Natural killer cell (primary cell): ENCODE measurements around the gene RLN3. TPM values are rescaled to one million over a fixed set of nuclear protein-coding genes. Genes with fewer than 3 reads are reported as not detected.

Experiments
- ATAC-seq, 3 donors: fragments of 150-1000 bp in 2 of 3; fragments of 200-7000 bp in 1 of 3; cut with Tn5 transposase; 1 replicate in 1 of 3; 2 replicates in 2 of 3; pipeline ENCODE4 v1.10.0; 2021; ENCODE audit warnings: mild to moderate bottlenecking in 2 of 3, moderate library complexity in 2 of 3
- DNase-seq, 2 donors: peaks; one replicate each; pipeline versions ENCODE4 v3.0.0 to v3.0.0-alpha.2; 2013 to 2021; ENCODE audit warnings: mixed read lengths in 1 of 2
- H3K27ac ChIP-seq: one replicate; pipeline ENCODE4 v1.5.1; 2013; ENCODE audit warnings: mild to moderate bottlenecking, low read length
- H3K27me3 ChIP-seq: one replicate; pipeline ENCODE4 v1.6.1; 2013; ENCODE audit warnings: low read length; ENCODE audit not compliant: control insufficient read depth, insufficient read depth
- H3K36me3 ChIP-seq: one replicate; pipeline ENCODE4 v1.6.1; 2013; ENCODE audit warnings: low read length; ENCODE audit not compliant: control insufficient read depth, insufficient read depth
- H3K4me1 ChIP-seq: one replicate; pipeline ENCODE4 v1.6.1; 2013; ENCODE audit warnings: low read length; ENCODE audit not compliant: control insufficient read depth, insufficient read depth
- H3K4me3 ChIP-seq: one replicate; pipeline ENCODE4 v1.5.1; 2013; ENCODE audit warnings: low read length
- H3K9me3 ChIP-seq: one replicate; pipeline ENCODE4 v1.6.1; 2013; ENCODE audit warnings: low read length; ENCODE audit not compliant: control insufficient read depth, insufficient read depth
- H3K27ac Mint-ChIP-seq, 2 donors: one replicate each; pipeline ENCODE4 v1.8.0; 2022; ENCODE audit warnings: mild to moderate bottlenecking in 2 of 2, mixed read lengths in 2 of 2, moderate library complexity in 1 of 2
- H3K27me3 Mint-ChIP-seq, 2 donors: one replicate each; pipeline ENCODE4 v1.8.0; 2022; ENCODE audit warnings: low read depth in 2 of 2, mixed read lengths in 2 of 2
- H3K36me3 Mint-ChIP-seq: one replicate; pipeline ENCODE4 v1.8.0; 2022; ENCODE audit warnings: mixed read lengths
- H3K4me1 Mint-ChIP-seq, 2 donors: one replicate each; pipeline ENCODE4 v1.8.0; 2022; ENCODE audit warnings: mixed read lengths in 2 of 2
- H3K4me3 Mint-ChIP-seq: one replicate; pipeline ENCODE4 v1.8.0; 2022; ENCODE audit warnings: mild to moderate bottlenecking, moderate library complexity, mixed read lengths
- H3K9me3 Mint-ChIP-seq, 2 donors: one replicate each; pipeline ENCODE4 v1.8.0; 2022; ENCODE audit warnings: mixed read lengths in 2 of 2
- WGBS: methylation state at CpG from one replicate; pipeline ENCODE4 v1.1.7; 2013; ENCODE audit warnings: missing lambda C conversion rate; ENCODE audit not compliant: insufficient coverage; 5-methylcytosine and 5-hydroxymethylcytosine counted together
- intact Hi-C: fragments of 100-400 bp; cut with micrococcal nuclease; formaldehyde crosslinking; loops from one replicate; pipeline ENCODE4 v1.14.2; 2022
- total RNA-seq, 4 donors: library from RNA; stranded (reverse); fragments of 120-200 nt in 1 of 4; gene quantifications; one replicate each; pipeline versions ENCODE4 v1.2.3 to v1.2.4, GENCODE V29; 2013 to 2022
- TF ChIP-seq, protein P1 (sequence below): fragments of 200-600 bp; IDR thresholded peaks from one replicate; pipeline ENCODE4 v1.8.0; 2022; ENCODE audit warnings: antibody characterized with exemption

Gene RLN3
- total RNA-seq, 3 donors from 2014 or later (not counting 1 experiment from before 2014, with no cell fraction given), result not detected

DNA sequence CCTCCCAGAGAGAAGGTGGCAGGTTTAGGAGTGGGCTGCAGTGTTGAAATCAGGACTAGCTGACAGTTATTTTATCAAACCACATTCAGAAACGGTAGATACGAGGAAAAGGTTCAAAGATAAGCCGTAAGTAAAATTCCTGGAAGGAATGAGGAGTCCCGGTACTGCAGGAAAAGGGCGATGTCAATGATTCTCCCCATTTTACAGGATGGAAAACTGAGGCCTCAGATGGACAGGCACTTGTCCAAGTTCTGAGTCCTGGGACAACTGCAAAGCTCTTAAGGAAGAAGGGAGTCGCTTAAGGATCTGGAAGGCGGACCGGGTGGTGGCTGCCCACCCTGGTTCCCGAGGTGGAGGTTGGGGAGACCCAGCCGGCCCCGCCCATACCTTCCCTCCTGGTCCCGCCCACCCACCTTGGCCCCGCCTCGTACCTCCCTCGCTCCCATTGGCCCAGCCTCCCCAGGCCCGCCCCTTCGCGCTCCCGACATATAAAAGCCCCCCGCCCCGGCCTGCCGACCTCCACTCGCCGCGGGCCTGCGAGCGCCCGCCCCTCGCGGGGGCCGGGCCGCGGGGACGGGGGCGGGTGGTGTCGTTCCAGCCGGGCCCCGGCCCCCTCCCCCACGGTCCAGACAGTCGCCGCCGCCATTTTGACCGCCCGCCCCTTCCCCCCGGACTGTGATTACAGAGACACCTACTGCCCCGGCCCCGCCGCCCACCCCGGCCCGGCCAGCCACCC is 22.4 kb upstream of the RLN3 start:
- H3K27me3 Mint-ChIP-seq, result no peaks in the 10 kb centered on the region
- DNase-seq, result peak; percentile 90 to 95
- intact Hi-C loops, result loop anchor here (1.0 to 5.0 kb wide), 4 partner anchors 19 to 75 kb away; partner anchors contain the start of gene DCAF15
- H3K36me3 ChIP-seq, result no peaks in the 10 kb centered on the region
- peak overlapping the region; percentile 99 for H3K27ac ChIP-seq
- peaks cover 55% of the 10 kb centered on the region for H3K4me1 ChIP-seq
- peak overlapping the region; percentile 99 for H3K27ac Mint-ChIP-seq
- peak; percentile 58 to 76 (median 66) for ATAC-seq
- no peaks in the 10 kb centered on the region for H3K9me3 Mint-ChIP-seq
- 3% methylated on average over 50 of the region's 50 CpGs for WGBS
- H3K9me3 ChIP-seq, result no peaks in the 10 kb centered on the region
- H3K4me1 Mint-ChIP-seq, result peaks cover 32 to 48% of the 10 kb centered on the region in 2 donors
- H3K4me3 Mint-ChIP-seq, result peak overlapping the region; percentile 95
- TF ChIP-seq, protein P1, sequence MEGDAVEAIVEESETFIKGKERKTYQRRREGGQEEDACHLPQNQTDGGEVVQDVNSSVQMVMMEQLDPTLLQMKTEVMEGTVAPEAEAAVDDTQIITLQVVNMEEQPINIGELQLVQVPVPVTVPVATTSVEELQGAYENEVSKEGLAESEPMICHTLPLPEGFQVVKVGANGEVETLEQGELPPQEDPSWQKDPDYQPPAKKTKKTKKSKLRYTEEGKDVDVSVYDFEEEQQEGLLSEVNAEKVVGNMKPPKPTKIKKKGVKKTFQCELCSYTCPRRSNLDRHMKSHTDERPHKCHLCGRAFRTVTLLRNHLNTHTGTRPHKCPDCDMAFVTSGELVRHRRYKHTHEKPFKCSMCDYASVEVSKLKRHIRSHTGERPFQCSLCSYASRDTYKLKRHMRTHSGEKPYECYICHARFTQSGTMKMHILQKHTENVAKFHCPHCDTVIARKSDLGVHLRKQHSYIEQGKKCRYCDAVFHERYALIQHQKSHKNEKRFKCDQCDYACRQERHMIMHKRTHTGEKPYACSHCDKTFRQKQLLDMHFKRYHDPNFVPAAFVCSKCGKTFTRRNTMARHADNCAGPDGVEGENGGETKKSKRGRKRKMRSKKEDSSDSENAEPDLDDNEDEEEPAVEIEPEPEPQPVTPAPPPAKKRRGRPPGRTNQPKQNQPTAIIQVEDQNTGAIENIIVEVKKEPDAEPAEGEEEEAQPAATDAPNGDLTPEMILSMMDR, result no peak
- H3K27me3 ChIP-seq, result no peaks in the 10 kb centered on the region
- H3K36me3 Mint-ChIP-seq, result no peaks in the 10 kb centered on the region
- peak overlapping the region; percentile 77 for H3K4me3 ChIP-seq

DNA sequence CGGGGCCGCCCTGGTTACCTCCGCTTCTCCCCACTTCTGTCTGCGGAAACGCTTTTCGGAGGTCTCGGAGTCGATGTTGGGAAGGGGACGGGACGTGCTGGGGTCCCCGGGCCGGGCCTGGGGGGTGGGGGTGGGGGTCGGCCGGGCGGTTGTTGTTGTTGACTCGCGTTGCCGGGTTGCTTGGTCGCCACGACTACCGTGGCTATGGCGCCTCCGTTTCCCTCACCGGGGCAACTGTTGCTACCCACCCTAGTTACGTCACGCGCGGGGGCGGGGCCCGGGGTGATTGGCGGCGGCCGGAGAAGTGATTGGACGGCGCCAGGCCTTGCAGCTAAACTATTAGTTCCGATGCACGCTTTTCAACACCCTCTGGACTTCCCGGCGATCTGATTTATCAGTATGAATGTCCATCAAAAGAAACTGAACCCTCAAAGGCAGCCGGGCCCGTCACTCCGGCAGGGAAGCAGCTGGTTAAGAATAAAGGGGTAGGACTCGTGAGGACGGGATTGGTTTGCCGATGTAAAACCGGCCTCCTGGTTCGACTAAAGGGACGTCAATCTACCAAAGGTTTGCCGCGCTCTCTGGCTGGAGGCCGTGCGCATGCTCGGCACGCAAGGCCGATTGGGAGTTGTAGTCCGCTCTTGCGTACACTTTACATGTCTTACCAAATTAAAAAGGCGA is 21.7 kb upstream of the RLN3 start, which contains the start of gene RFX1:
Gene RFX1, minus strand, starts transcription at position 236 of the 681 bp plus-strand sequence. CDS start 12,477 bp downstream, outside the sequence.
- H3K27me3 Mint-ChIP-seq, result no peaks in the 10 kb centered on the region
- no peaks in the 10 kb centered on the region for H3K36me3 Mint-ChIP-seq
- WGBS, result under 1% methylated on average over 58 of the region's 58 CpGs
- Histone ChIP-seq H3K27ac (peak within 1 kb of the TSS; percentile 99), H3K4me3 (peak within 1 kb of the TSS; percentile 77), H3K4me1 (peaks cover 48% of the 10 kb centered on the region), H3K36me3 (no peaks in the 10 kb centered on the region), H3K9me3 (no peaks in the 10 kb centered on the region), H3K27me3 (no peaks in the 10 kb centered on the region)
- TF ChIP-seq, protein P1, result no peak
- intact Hi-C loops, result loop anchor here (1.0 to 5.0 kb wide), 4 partner anchors 20 to 75 kb away; partner anchors contain the start of gene DCAF15
- peak within 1 kb of the TSS; percentile 99 for H3K27ac Mint-ChIP-seq
- ATAC-seq (peak; percentile 66 to 85 (median 74)), DNase-seq (peak; percentile 99 to 100)
- H3K4me1 Mint-ChIP-seq, result peaks cover 32 to 45% of the 10 kb centered on the region in 2 donors
- H3K4me3 Mint-ChIP-seq, result peak within 1 kb of the TSS; percentile 95
- no peaks in the 10 kb centered on the region for H3K9me3 Mint-ChIP-seq

DNA sequence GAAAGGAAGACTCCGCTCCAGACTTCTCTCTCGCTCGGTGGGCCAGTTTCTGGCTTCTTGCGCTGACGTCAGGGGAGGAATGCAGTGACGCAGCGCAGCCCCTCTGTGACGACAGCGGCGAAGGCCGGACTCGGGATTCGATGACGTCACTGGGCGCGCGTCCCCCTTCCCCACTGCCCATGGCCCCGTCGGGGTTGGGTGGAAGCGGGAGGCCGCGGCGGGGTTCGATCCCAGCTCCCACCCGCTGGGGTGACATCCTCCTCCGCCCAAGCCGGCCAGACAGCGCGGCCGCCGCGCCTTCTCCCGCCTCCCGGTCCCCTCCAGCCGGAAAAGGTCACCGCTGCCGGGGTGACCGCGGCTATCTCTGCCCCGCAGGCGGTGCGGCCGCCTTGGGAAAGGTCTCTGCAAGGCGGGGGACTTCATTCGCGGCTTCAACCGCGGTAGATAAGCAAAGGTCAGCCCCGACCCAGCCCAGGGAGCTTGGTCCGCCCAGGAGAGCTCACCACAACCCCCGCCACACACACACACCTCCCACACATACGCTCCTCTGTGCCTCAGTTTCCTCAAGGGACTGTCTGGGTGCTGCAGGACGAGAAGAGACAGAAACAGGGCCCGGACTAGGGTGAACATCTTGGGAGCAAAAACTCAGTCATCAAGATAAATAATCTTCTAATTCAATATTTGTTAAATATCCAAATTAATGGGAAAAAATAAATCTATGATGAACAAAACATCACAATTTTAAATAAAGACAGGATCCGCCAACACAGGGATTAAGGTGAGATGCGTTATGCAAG is 21.0 kb upstream of the RLN3 start:
- Mint-ChIP-seq H3K9me3 (no peaks in the 10 kb centered on the region), H3K36me3 (no peaks in the 10 kb centered on the region), H3K4me1 (peaks cover 32 to 40% of the 10 kb centered on the region in 2 donors), H3K4me3 (peak overlapping the region; percentile 95), H3K27me3 (no peaks in the 10 kb centered on the region), H3K27ac (peak overlapping the region; percentile 99)
- TF ChIP-seq, protein P1, result no peak
- intact Hi-C loops, result loop anchor here (1.0 to 5.0 kb wide), 4 partner anchors 21 to 74 kb away; partner anchors contain the start of gene DCAF15
- Histone ChIP-seq H3K36me3 (no peaks in the 10 kb centered on the region), H3K4me3 (peak overlapping the region; percentile 77), H3K27me3 (no peaks in the 10 kb centered on the region), H3K27ac (peak overlapping the region; percentile 99), H3K9me3 (no peaks in the 10 kb centered on the region), H3K4me1 (peaks cover 40% of the 10 kb centered on the region)
- ATAC-seq (peak; percentile 16 to 25 (median 18)), DNase-seq (no peak)
- WGBS, result under 1% methylated on average over 53 of the region's 56 CpGs
